Adrenal gland (tissue), 12 donors: ENCODE data around the gene ANK2. TPM values are rescaled to one million over a fixed set of nuclear protein-coding genes. Genes with fewer than 3 reads are reported as not detected.

ENCODE experiments used
- DNase-seq, 7 donors: peaks; one replicate each; pipeline ENCODE4 v3.0.0-alpha.2; 2019 to 2020
- H3K27ac ChIP-seq, 5 donors: fragments of 200-600 bp; sonication (generic) in 4 of 5; 1 replicate in 3 of 5; 2 replicates in 2 of 5; pipeline versions ENCODE4 v1.5.1 to v1.8.0; 2016 to 2020; ENCODE audit warnings: mild to moderate bottlenecking in 1 of 5
- H3K27me3 ChIP-seq: fragments of 200-600 bp; 2 replicates; pipeline ENCODE4 v1.8.0; 2021
- H3K36me3 ChIP-seq, 2 donors: fragments of 200-600 bp; replicated peaks in 1 of 2; 1 replicate in 1 of 2; 2 replicates in 1 of 2; pipeline versions ENCODE4 v1.5.1 to v1.8.0; 2018 to 2022
- H3K4me1 ChIP-seq, 2 donors: fragments of 200-600 bp; replicated peaks in 1 of 2; 1 replicate in 1 of 2; 2 replicates in 1 of 2; pipeline versions ENCODE4 v1.5.1 to v1.8.0; 2018 to 2021
- H3K4me3 ChIP-seq, 4 donors: fragments of 200-600 bp; sonication (generic) in 3 of 4; one replicate each; pipeline ENCODE4 v1.5.1; 2016 to 2018
- H3K9me3 ChIP-seq, 3 donors: fragments of 200-600 bp; sonication (generic) in 1 of 3; replicated peaks in 1 of 3; 1 replicate in 2 of 3; 2 replicates in 1 of 3; pipeline versions ENCODE4 v1.5.1 to v1.8.0; 2016 to 2021
- CTCF ChIP-seq, 6 experiments: fragments of 450-650 bp in 4 of 6; fragments of 200-600 bp in 2 of 6; sonication (generic) in 1 of 6; IDR thresholded peaks; 1 replicate in 5 of 6; 2 replicates in 1 of 6; pipeline versions ENCODE4 v1.5.1 to v1.8.0; 2016 to 2021; ENCODE audit warnings: antibody characterized with exemption in 6 of 6, mild to moderate bottlenecking in 2 of 6, moderate library complexity in 1 of 6
- POLR2A ChIP-seq, 2 donors: fragments of 450-650 bp; IDR thresholded peaks; one replicate each; pipeline ENCODE4 v1.6.1; 2017; ENCODE audit warnings: antibody characterized with exemption in 2 of 2, mild to moderate bottlenecking in 2 of 2, moderate library complexity in 1 of 2
- WGBS, 4 donors: extraction: QIAGEN DNeasy Blood & Tissue Kit in 2 of 4; methylation state at CpG; one replicate each; pipeline versions ENCODE4 v1.1.5 to v1.1.7; 2013 to 2017; 5-methylcytosine and 5-hydroxymethylcytosine counted together
- intact Hi-C, 2 donors: fragments of 100-400 bp; cut with DNase I; formaldehyde crosslinking; loops; one replicate each; pipeline versions ENCODE4 v1.14.1 to v1.15.0; 2022 to 2023
- polyA plus RNA-seq, 3 donors: library from polyadenylated mRNA; stranded (reverse); fragments of 200-250 nt in 2 of 3; fragments of 350-450 nt in 1 of 3; fragmentation: Illumina TruSeq in 1 of 3; extraction: RNeasy Lipid Tissue Mini Kit (QIAGEN cat#74804) in 1 of 3; gene quantifications; one replicate each; pipeline ENCODE4 v1.2.3, GENCODE V29; 2013 to 2014
- total RNA-seq, 9 donors: library from RNA; depleted of rRNA in 4 of 9; stranded (reverse); fragments of >200 nt in 4 of 9; fragments of 120-200 nt in 1 of 9; fragmentation: NEBNext Ultra II Directional in 1 of 9; extraction: Animal tissue kit (Norgen Biotek cat#: 25700) in 1 of 9; gene quantifications; one replicate each; pipeline versions ENCODE4 v1.1.0 to v1.2.4, GENCODE V29; 2013 to 2023
- donor health status: healthy with polysubstance abuse.
- donor health status: Bipolar disorder and iron deficiency.
- donor health status: DM: yes; HTN: yes; CAD: no.
- donor health status: DM: no; HTN: no; CAD: no.
- donor health status: DM: no; HTN: no; CAD: no.
- donor health status: DM: yes; HTN: yes; CAD: no.

The ANK2 gene
- total and polyA plus RNA-seq, 12 donors: 6.5 to 229 (median 56.1) TPM

- 77 to 92% (median 84%) methylated on average over 2 of the region's 2 CpGs for whole genome bisulfite sequencing, 4 donors
- Histone ChIP-seq H3K27me3 (no peaks in the 10 kb centered on the region), H3K4me1 (peaks cover 0 to 15% of the 10 kb centered on the region in 2 donors), H3K36me3 (no peaks in the 10 kb centered on the region), H3K9me3 (no peaks in the 10 kb centered on the region), H3K4me3 (no peak overlapping the region), H3K27ac (no peak overlapping the region)
- intact Hi-C loops: no loop called here
- TF ChIP-seq CTCF (IDR thresholded peaks at IDR 0.05): no peak
- no peak for TF ChIP-seq POLR2A (IDR thresholded peaks at IDR 0.05)
- no peak for DNase-seq
These were observed 22.4 kb downstream of the ANK2 start for GRCh38 chr4:113071805-113072204.

GRCh38 chr4:113073451-113074005 is 24.1 kb downstream of the ANK2 start:
- no peaks in the 10 kb centered on the region for H3K36me3 ChIP-seq
- intact Hi-C loops: no loop called here
- WGBS, 4 donors: 88 to 94% (median 90%) methylated on average over 9 of the region's 9 CpGs
- no peaks in the 10 kb centered on the region for H3K9me3 ChIP-seq
- TF ChIP-seq CTCF (IDR thresholded peaks at IDR 0.05) (no peak), POLR2A (IDR thresholded peaks at IDR 0.05) (no peak)
- no peak overlapping the region for H3K27ac ChIP-seq
- no peak overlapping the region for H3K4me3 ChIP-seq
- H3K4me1 ChIP-seq: peaks cover 0 to 15% of the 10 kb centered on the region in 2 donors
- no peaks in the 10 kb centered on the region for H3K27me3 ChIP-seq
- DNase-seq: no peak

DNA sequence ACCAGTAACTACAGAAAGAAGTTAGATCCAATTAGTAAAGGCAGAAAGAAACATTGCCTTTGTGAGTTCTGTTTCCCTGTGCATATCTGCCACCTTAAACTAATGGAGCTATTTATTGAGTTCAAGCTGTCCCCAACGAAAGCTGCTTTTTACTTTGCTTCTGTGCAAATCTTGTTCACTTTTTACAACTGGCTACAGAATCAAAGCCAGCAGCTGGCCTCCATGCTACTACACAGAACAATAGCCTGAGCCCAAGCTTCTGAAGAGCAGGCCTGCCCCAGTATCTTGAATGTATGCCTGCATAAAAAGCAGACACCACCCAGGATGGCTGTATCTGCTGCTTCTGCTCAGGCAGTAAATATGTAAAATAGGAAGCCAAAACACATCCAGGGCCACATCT is 28.1 kb downstream of the ANK2 start:
- no peaks in the 10 kb centered on the region for H3K36me3 ChIP-seq
- WGBS, 4 donors: 66 to 75% (median 72%) methylated on average over 1 of the region's 1 CpG
- TF ChIP-seq POLR2A (IDR thresholded peaks at IDR 0.05) (no peak), CTCF (IDR thresholded peaks at IDR 0.05) (no peak)
- H3K27ac ChIP-seq: no peak overlapping the region
- H3K4me1 ChIP-seq: no peaks in the 10 kb centered on the region
- no peak for DNase-seq
- no peaks in the 10 kb centered on the region for H3K9me3 ChIP-seq
- H3K27me3 ChIP-seq: no peaks in the 10 kb centered on the region
- H3K4me3 ChIP-seq: no peak overlapping the region
- intact Hi-C loops: no loop called here

- H3K36me3 ChIP-seq: no peaks in the 10 kb centered on the region
- intact Hi-C loops: no loop called here
- H3K4me3 ChIP-seq: no peak overlapping the region
- no peaks in the 10 kb centered on the region for H3K4me1 ChIP-seq
- H3K27ac ChIP-seq: no peak overlapping the region
- TF ChIP-seq POLR2A (IDR thresholded peaks at IDR 0.05) (no peak), CTCF (IDR thresholded peaks at IDR 0.05) (no peak)
- DNase-seq: no peak
- no peaks in the 10 kb centered on the region for H3K27me3 ChIP-seq
- H3K9me3 ChIP-seq: no peaks in the 10 kb centered on the region
- WGBS, 4 donors: 80 to 96% (median 93%) methylated on average over 5 of the region's 5 CpGs
These were observed 28.6 kb downstream of the ANK2 start for GRCh38 chr4:113078066-113078465.
